Cardiac fibroblast (primary cell): ENCODE results near the gene KCNMB2.

Source experiments
- DNase-seq, 2 donors: peaks; one replicate each; pipeline versions ENCODE4 v3.0.0 to v3.0.0-alpha.2; 2010; ENCODE audit warnings: low read depth in 2 of 2
- H3K4me3 ChIP-seq, 2 donors: replicated peaks in 1 of 2; 1 replicate in 1 of 2; 2 replicates in 1 of 2; pipeline ENCODE4 v1.5.1; 2011; ENCODE audit warnings: low read depth in 2 of 2, low read length in 2 of 2, mild to moderate bottlenecking in 2 of 2, moderate library complexity in 1 of 2
- TF ChIP-seq, protein P1 (sequence below): IDR thresholded peaks from one replicate; pipeline ENCODE4 v1.5.1; 2011; ENCODE audit warnings: low read depth, mild to moderate bottlenecking, low read length, inconsistent platforms

KCNMB2 gene

DNA sequence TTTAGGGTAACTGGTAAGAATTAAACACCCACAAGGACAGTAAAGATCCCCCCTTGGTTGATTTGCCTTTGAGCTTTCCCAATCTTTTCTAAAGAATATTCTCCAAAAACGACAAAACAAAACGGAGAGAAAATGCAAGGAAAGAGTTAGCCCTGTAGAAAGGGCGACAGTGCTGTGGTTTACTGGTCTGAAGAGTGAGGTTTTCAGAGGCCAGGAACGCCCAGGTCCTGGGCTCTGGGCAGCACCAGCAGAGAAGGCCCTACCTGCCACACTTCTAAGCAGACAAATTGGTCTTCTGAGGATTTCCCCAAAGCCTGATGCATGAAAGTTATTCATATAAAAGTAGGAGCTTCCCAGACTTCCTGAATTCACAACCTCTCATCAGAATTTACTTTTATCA is 119.3 kb downstream of the KCNMB2 start:
- no peak for DNase-seq
- H3K4me3 ChIP-seq: no peak overlapping the region
- TF ChIP-seq, protein P1, sequence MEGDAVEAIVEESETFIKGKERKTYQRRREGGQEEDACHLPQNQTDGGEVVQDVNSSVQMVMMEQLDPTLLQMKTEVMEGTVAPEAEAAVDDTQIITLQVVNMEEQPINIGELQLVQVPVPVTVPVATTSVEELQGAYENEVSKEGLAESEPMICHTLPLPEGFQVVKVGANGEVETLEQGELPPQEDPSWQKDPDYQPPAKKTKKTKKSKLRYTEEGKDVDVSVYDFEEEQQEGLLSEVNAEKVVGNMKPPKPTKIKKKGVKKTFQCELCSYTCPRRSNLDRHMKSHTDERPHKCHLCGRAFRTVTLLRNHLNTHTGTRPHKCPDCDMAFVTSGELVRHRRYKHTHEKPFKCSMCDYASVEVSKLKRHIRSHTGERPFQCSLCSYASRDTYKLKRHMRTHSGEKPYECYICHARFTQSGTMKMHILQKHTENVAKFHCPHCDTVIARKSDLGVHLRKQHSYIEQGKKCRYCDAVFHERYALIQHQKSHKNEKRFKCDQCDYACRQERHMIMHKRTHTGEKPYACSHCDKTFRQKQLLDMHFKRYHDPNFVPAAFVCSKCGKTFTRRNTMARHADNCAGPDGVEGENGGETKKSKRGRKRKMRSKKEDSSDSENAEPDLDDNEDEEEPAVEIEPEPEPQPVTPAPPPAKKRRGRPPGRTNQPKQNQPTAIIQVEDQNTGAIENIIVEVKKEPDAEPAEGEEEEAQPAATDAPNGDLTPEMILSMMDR: no peak

DNA sequence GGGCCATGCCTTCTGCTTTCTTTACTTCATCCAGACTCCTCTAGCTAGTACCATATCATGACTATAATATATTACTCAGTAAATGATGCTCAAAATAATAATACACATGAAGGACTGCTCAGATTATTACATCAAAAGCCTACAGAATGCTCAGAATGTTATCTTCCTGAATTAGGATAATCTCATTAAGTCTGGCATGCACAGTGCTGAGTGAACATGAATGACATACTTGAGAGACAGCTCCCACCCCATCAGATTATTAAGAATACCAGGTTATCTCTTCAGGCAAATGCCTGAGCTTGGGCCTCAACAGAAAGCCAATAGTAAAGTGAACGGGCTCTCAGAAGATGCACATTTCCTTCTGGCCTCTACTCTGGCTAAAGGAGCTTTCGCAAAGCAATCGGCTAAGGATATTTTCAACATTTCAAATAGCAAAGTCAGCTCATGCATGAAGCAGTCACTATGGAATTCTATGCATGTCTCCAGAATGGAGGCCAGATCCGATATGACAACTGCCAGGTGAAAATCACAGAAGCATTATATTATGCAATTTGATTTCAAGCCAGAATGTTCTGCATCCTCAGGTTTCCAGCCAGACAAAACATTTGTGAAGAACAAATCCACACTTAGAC is 122.6 kb downstream of the KCNMB2 start:
- TF ChIP-seq, protein P1: no peak
- DNase-seq: peak in 1 of 2 donors; percentile 5
- no peak overlapping the region for H3K4me3 ChIP-seq

DNA sequence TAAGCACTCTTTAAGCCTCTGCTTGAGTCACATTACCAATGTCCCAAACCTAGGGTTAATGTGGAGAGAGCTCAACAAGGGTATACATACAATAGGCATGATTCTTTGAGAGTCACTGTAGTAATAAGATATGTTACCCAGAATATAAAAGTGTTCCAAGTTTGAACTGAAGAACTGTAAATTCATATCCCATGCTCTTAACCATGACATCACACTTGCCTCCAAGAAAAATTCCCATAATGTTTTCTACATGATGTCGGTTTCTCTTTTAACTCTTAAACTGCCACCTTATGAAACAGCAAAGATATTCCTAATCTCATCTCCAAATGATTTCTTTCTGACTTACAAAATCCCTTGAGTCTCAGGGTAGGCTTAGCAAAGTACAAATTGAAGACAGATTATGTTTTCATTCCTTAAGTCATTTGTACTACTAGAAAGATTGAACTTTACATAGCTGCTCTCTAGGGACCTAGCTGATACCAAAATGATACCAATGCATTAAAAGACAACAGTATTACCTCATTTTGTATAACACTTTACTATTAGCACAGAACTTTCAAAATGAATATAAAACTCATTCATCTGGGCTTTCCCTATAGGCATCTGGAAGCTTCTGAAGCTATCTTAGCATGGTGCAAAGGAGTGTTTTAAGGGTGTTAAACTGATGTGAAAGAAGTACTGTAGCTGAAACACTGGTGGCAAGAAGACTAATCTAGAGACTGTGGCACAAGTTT is 127.1 kb downstream of the KCNMB2 start:
- TF ChIP-seq, protein P1: no peak
- DNase-seq: peak in 1 of 2 donors; percentile 6
- H3K4me3 ChIP-seq: no peak overlapping the region

DNA sequence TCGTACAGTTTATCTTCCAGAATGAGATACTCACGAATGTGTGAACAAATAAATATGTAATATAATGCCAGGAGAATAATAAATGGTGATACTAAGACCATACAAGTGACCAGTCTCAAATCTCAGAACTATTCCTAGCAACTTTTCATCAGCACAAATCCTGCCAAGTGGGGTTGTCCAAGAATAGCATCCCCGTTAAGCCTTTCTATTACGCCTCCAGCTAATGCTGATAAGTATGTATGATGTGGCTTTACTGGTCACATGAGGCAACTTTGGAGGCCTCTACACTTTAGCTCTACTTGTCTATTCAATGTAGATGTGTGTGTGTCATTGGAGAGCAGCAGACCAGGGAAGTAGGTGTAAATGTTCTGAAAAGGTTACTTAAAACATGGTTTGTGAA is 129.5 kb downstream of the KCNMB2 start:
- TF ChIP-seq, protein P1: no peak
- DNase-seq: peak in 1 of 2 donors; percentile 43
- H3K4me3 ChIP-seq: no peak overlapping the region

DNA sequence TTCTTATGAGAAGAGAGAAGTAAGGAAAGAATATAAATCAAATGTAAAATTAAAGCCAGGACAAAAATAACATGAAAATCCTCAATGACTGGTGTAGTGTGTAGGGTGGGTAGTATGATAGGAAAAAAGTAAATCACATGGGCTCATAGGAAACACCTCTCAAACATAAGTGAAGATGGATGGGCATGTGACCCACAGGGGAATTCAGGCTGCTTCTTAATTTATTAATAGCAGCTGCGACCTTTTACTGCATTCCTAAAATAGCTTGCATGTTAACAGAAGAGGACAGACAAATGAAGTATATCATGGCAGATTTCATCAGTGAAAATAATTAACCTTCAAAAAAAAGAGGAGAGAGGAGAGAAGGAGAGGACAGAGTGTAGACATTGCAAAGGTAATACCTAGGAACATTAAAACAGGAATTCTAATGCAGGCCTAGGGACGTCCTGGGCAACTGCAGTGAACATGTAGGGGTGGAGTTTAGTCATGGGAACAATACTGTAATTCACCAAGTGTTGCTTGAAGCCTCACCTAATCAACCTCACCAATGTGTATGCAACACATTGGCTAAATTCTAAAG is 132.9 kb downstream of the KCNMB2 start:
- peak in 1 of 2 donors; percentile 10 for DNase-seq
- H3K4me3 ChIP-seq: no peak overlapping the region
- TF ChIP-seq, protein P1: no peak

DNA sequence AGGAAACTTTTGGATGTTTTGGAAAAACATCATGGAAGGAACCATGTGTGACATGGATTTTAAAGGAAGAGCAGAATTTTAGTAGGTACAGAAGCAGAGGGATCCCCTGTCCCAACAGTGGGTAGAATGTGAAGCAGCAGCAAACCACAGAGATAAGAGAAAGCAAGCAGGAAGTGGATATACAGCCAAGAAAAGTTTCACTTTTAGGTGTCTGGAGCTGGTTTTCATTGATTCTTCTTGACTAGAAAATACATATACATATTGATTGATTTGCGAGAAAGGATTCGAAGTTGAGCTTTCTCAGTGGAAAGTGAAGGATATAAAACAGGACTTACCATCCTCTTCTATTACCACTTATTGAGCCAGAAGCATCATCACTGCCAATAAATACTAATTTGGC is 133.5 kb downstream of the KCNMB2 start:
- H3K4me3 ChIP-seq: no peak overlapping the region
- TF ChIP-seq, protein P1: no peak
- DNase-seq: no peak
